HG03575 (cell line): ENCODE measurements around the gene GINS2.

Experiments used
- ATAC-seq: cut with Tn5 transposase; IDR thresholded peaks from one replicate; pipeline ENCODE4 v1.9.1; 2021; ENCODE audit not compliant: unreplicated experiment, insufficient number of reproducible peaks, low FRiP score; ENCODE audit errors: extremely low read depth

GINS2 gene

GRCh38 chr16:85648805-85649204 lies 39.9 kb downstream of the GINS2 start:
- ATAC-seq: no peak

GRCh38 chr16:85648070-85648714 lies 40.6 kb downstream of the GINS2 start:
- no peak for ATAC-seq

GRCh38 chr16:85646976-85647375 lies 41.8 kb downstream of the GINS2 start:
- ATAC-seq: no peak

DNA sequence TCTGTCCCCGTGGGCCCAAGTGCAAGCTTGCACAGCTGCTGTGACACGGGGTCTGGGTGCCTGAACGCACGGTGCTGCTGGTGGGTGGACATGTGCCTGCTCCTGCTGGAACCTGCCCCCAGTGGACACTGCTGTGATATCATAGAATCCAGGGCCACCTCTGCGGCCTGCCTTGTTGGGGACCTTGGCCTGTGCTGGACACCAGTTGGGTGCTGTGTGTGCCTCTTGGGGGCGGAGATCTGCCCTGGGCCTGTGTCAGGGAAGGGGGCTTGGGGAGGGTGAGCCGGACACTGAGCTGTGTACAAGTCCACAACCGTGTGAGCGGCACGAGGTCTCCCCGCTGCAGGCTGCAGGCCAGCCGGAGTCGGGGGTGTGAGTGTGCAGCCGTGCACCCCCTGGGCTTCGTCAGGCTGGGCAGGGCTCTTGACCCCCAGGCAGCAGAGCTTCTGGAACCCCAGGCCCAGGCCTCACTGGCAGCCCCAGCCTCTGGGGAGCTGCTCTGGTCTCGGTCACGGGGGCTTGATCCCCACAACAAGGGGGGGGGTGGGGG lies 42.3 kb downstream of the GINS2 start:
- ATAC-seq: no peak

DNA sequence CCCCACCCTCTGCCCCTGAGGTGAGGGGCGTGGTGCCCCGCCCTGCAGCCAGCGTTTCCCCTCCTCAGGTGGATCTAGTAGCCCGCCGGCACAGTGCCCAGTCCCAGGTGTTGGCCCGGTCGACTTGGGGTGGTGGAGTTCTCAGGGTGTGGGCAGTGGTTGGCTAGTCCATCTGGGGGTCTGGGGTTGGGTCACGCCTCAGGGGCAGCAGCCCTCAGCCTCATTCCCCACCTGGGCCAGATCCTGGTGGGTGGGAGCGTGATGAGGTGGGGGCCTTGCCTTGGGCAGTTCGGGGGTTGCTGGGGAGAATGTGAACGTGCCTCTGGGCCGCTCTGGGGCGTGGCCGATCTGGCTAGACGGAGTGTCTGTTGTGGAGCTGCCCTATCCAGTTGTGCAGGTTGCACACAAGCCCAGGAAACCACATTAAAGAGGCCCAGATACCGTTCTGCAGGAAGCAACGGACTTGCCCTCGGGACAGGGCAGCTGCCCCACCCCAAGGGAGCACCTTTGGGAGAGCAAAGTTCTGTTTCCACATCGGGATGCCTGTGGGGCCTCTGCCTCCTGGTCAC lies 43.6 kb downstream of the GINS2 start:
- no peak for ATAC-seq

DNA sequence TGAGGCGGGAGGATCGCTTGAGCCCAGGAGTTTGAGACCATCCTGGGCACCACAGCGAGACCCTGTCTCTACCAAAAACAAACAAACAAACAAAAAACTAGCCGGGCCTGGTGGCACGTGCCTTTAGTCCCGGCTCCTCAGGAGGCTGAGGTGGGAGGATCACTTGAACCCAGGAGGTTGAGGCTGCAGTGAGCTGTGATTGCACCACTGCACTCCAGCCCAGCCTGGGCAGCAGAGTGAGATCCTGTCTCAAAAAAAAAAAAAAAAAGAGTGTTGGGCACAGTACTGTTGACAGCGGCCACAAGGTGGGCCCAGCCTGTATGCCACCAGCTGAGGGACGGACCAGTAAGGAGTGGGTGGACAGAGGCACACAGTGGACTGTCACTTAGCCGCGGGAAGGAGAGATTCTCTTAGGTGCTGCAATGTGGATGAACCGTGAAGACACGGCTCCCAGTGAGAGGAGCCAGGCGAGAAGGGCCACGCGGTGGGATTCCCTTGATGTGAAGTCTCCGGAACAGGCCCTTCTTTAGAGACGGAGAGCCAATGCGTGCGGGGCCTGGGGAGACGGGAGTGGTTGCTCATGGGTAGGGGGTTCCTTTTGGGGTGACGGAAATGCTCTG lies 44.6 kb downstream of the GINS2 start:
- no peak for ATAC-seq

GRCh38 chr16:85643631-85644030 lies 45.1 kb downstream of the GINS2 start:
- no peak for ATAC-seq

DNA sequence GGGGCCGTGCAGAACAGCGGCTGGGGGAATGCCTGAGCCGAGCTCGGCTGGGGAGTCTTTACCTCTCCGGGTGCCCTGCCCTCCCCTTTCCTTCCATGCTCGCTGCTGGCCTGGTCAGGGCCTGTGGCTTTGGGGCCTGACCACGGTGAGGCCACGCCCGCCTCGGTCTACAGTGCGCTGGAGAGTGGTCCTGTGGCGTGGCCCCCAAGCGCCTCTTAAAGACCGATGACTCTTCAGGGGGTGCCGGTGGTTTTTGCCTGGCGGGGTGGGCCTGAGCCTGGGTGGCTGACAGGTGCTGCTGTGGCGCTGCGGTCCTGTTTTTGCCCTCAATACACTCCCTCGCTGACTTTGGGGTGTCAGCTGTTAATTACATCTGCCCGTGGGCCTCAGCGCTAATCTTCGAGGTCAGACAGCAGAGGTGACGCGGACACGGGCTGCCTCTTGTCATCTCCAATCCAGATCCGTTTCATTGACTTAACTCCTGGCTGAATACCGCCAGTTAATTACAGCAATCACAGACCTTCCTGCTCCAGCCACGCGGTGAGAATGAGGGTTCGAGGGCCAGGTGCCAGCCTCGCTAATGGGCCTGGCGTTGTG lies 45.9 kb downstream of the GINS2 start:
- ATAC-seq: no peak

GRCh38 chr16:85641776-85642176 lies 47.0 kb downstream of the GINS2 start:
- ATAC-seq: no peak

- no peak for ATAC-seq
Observed at GRCh38 chr16:85641305-85641704, 47.4 kb downstream of the GINS2 start.

DNA sequence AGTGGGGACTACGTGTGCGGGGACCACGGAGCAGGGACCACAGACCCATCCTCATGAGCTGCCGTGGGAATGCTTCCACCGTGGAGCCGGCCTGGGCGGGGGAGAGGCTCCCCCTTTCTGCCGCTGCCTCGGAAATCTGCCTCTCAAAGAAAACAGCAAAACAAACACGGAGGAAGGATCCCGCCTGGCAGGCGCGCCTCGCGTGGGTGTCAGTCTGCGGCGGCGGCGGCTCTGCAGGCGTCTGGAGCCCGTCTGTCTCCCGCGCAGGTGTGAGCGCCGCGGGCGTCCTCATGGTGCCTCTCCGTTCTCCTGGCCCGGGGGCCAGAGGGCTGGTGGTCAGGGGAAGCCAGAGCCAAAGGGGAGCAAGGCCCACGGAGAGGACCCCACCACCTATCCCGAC lies 48.2 kb downstream of the GINS2 start:
- no peak for ATAC-seq

DNA sequence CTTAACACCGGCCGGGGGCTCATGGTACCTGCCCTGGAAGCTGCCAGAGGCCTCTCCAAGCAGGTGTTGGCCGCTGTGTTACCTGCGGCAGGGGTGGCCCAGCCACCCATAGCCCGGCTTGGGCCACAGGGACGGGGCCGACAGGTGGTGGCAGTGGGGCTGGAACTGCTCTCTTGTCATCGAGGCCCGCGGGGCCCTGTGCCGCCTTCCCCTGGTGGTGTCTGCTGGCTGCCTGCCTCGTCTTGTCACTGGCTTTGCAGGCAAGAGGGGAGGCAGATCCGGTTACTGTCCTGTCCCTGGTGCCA lies 48.5 kb downstream of the GINS2 start:
- ATAC-seq: no peak

- ATAC-seq: no peak
Observed at GRCh38 chr16:85639529-85640253, 49.1 kb downstream of the GINS2 start.

DNA sequence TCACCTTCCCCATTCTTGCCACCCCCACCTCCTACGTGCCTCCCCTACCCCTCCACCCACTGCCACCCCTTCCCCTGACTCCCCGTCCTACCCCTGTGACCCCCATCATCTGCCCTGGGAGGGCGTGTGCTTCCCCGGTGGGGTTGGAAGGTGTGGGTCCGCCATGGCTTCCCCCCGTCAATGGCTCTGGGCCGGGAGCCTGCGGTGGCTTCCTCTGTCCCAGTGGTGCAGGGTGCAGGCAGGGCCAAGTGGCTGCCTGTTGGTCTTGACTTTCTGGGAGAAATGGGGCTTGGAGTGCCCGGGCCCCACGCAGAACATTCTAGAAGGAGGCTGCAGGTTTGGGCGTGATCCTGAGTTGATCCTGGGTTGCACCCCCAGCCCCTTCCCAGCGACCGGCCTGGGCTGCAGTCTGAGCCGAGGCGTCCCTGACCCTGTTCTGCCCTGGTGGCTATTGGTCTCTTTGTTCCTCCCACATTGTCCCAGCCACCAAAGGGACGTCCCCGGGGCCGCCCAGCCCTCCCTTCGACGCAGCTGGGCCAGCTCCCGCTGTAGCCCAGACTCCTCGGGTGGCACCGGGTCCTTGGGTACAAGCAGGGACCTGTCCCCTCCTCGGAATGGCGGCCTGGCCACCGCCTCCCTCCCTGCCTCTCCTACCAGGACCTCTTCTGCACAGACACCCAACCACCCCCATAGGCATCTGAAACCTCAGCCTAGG lies 49.9 kb downstream of the GINS2 start:
- no peak for ATAC-seq

DNA sequence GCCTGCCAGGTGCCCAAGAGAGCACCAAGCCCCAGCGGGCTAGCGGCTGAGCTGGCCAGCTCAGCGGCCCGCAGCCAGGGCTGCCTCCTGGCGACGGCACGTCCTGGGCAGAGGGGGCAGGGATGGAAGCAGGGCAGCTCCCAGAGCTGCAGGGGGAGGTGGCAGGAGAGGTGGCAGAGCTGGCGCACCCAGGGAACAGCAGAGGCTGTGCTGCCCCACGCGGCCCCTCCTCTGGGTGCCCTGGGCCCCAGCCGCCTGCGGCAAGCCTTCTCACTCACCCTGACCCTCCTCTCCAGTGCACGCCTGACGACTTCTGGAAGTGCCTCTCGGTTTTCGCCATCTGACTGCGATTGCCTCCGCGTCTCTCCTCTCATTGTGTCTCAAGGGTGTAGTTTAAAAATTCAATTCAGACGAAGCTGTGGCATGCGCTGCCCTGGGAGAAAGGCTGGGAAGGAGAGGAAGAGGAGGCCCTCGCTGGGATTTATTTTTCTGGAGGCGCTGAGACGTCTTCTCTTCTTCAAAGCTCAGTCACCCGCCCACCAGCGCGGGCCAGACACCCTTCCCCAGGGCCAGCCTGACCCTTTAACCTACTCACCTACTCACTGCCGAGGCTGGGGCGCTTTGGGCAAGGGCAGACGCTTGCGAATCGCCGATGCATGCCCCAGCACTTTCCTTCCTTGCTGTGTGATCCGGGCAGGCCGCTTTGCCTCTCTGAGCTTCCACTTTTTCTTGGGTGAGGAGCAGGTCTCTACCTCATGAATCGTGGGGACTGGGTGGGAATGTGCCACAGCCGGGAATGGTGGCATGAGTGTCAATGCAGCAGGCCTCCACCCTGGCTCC lies 50.7 kb downstream of the GINS2 start:
- no peak for ATAC-seq

DNA sequence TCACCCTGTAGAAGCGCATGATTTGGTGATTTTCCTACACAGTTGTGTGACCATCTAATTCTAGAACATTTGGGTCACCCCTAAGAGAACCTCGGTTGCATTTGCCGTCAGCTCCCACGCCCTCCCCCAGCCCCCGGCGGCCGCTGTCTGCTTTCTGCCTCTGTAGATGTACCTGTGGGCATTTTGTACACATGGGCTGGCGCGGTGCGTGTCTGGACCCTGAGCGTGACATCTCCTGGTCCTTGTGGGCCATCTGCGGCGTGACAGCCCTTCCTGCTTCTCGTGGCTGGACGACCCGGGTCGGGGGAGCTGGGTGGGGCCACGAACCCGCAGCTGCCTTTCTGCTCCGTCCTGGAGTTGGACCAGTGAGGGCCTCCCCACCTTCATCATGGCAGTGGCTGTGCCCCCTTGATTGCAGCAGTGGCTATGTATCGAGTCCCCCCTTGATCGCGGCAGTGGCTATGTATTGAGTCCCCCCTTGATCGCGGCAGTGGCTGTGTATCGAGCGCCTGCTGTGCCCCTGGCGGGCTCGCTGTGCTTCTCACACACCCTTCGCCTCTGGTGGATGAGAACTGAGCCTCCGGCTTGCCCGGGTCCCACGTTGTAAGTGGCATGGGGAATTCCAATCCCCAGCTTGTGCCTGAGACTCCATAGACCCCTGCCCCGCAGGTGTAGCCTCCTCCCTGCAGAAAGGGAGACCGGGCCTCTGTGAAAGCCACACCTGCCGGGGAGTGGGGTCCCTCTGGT lies 51.5 kb downstream of the GINS2 start:
- no peak for ATAC-seq

- ATAC-seq: no peak
Observed at GRCh38 chr16:85636234-85636812, 52.4 kb downstream of the GINS2 start.
